CD8-positive, alpha-beta memory T cell (primary cell): ENCODE measurements around the gene SPEF1. TPM values are rescaled to one million over a fixed set of nuclear protein-coding genes. Genes with fewer than 3 reads are reported as not detected.

Source experiments
- CTCF ChIA-PET: fragments of 350-600 bp; sonication (Branson Sonifier 250); formaldehyde crosslinking; loops from one replicate; lab custom pipeline; 2021; ENCODE audit warnings: antibody characterized with exemption; lab: Charles Lee
- POLR2A ChIA-PET: fragments of 350-600 bp; sonication (Branson Sonifier 250); formaldehyde crosslinking; loops from one replicate; lab custom pipeline; 2021; ENCODE audit warnings: antibody characterized with exemption; lab: Charles Lee
- DNase-seq, 5 donors: peaks; one replicate each; pipeline versions ENCODE4 v3.0.0 to v3.0.0-alpha.2; 2020 to 2022; ENCODE audit warnings: mixed read lengths in 1 of 5
- H3K27ac ChIP-seq: one replicate; pipeline ENCODE4 v1.7.0; 2013; ENCODE audit warnings: low read depth, mild to moderate bottlenecking, low read length, moderate library complexity
- H3K27me3 ChIP-seq: 2 replicates; pipeline ENCODE4 v1.7.0; 2013; ENCODE audit warnings: low read length, mild to moderate bottlenecking; ENCODE audit not compliant: insufficient read depth, poor library complexity, severe bottlenecking
- H3K36me3 ChIP-seq: 2 replicates; pipeline ENCODE4 v1.7.0; 2013; ENCODE audit warnings: mild to moderate bottlenecking, low read length, moderate library complexity; ENCODE audit not compliant: insufficient read depth
- H3K4me1 ChIP-seq: 2 replicates; pipeline ENCODE4 v1.7.0; 2013; ENCODE audit warnings: mild to moderate bottlenecking, low read length, moderate library complexity; ENCODE audit not compliant: insufficient read depth
- H3K4me3 ChIP-seq: 2 replicates; pipeline ENCODE4 v1.7.0; 2013; ENCODE audit warnings: mild to moderate bottlenecking, low read length
- H3K9me3 ChIP-seq: 2 replicates; pipeline ENCODE4 v1.7.0; 2013; ENCODE audit warnings: mild to moderate bottlenecking, low read length
- H3K27ac Mint-ChIP-seq, 8 donors: one replicate each; pipeline ENCODE4 v1.8.0; 2020 to 2021; ENCODE audit warnings: mixed read lengths in 8 of 8, mild to moderate bottlenecking in 6 of 8, inconsistent platforms in 3 of 8, moderate library complexity in 3 of 8
- H3K27me3 Mint-ChIP-seq, 2 donors: one replicate each; pipeline ENCODE4 v1.8.0; 2020 to 2021; ENCODE audit warnings: mixed read lengths in 2 of 2, mild to moderate bottlenecking in 1 of 2, moderate library complexity in 1 of 2
- H3K36me3 Mint-ChIP-seq, 3 donors: one replicate each; pipeline ENCODE4 v1.8.0; 2020 to 2021; ENCODE audit warnings: mixed read lengths in 3 of 3, inconsistent platforms in 1 of 3, mild to moderate bottlenecking in 1 of 3
- H3K4me1 Mint-ChIP-seq, 3 donors: one replicate each; pipeline ENCODE4 v1.8.0; 2020 to 2021; ENCODE audit warnings: mixed read lengths in 3 of 3, inconsistent platforms in 1 of 3, mild to moderate bottlenecking in 1 of 3
- H3K4me3 Mint-ChIP-seq, 7 donors: one replicate each; pipeline ENCODE4 v1.8.0; 2020 to 2021; ENCODE audit warnings: mixed read lengths in 7 of 7, mild to moderate bottlenecking in 6 of 7, moderate library complexity in 4 of 7, inconsistent platforms in 2 of 7
- H3K9me3 Mint-ChIP-seq, 5 donors: one replicate each; pipeline ENCODE4 v1.8.0; 2020 to 2022; ENCODE audit warnings: mixed read lengths in 5 of 5, mild to moderate bottlenecking in 3 of 5, moderate library complexity in 2 of 5, inconsistent platforms in 1 of 5
- polyA plus RNA-seq: library from polyadenylated mRNA; unstranded; fragments of 300-500 nt; fragmentation: Illumina TruSeq; gene quantifications from one replicate; pipeline ENCODE4 v1.2.3, GENCODE V29; 2021
- total RNA-seq, 2 experiments: library from RNA; stranded (reverse); gene quantifications; one replicate each; pipeline ENCODE4 v1.2.3, GENCODE V29; 2021

SPEF1 gene
- total and polyA plus RNA-seq, 3 experiments from 2014 or later: 0.13 to 0.24 TPM; not detected in 1

DNA sequence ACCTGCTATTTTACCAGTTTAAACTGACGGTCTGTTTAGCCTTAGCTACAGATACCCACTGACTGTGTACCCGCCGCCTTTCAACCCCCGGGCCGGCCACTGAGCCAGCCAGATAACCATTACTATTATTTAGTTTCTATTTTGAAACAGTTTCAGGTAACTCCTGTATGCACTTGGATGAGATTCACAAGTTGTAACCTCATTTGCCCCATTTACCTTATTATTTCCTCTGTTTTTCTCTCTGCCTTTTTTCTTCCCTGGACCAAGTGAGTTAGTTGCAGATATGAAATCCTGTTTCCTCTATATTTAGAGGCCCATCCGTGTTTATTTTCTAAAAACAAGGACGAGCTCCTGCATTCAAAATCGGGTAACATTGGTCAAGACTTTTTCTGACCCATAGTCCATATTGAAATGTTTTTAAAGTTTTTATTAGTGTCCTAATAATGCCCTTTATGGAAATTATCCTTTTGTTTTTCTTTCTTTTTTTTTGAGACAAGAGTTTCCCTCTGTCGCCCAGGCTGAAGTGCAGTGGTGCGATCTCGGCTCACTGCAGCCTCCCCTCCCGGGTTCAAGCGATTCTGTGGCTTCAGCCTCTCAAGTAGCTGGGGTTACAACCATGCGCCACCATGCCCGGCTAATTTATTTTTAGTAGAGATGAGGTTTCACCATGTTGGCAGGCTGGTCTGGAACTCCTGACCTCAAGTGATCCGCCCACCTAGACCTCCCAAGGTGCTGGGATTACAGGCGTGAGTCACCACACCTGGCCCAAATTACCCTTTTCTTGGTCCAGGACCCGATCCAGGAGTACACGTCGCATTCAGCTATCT is 39.9 kb upstream of the SPEF1 start:
- H3K4me3 Mint-ChIP-seq: peak overlapping the region; percentile 87 to 97 (median 94)
- H3K9me3 Mint-ChIP-seq: no peaks in the 10 kb centered on the region
- no peaks in the 10 kb centered on the region for H3K27me3 Mint-ChIP-seq
- Histone ChIP-seq H3K4me3 (peak overlapping the region; percentile 82), H3K36me3 (peaks cover 7% of the 10 kb centered on the region), H3K27ac (peak overlapping the region; percentile 94), H3K4me1 (peaks cover 41% of the 10 kb centered on the region), H3K27me3 (no peaks in the 10 kb centered on the region), H3K9me3 (no peaks in the 10 kb centered on the region)
- peaks cover 0 to 40% (median 4%) of the 10 kb centered on the region in 3 donors for H3K36me3 Mint-ChIP-seq
- H3K27ac Mint-ChIP-seq: peak overlapping the region; percentile 96 to 100 (median 97)
- ChIA-PET CTCF (interaction anchor here (0.7 to 18.5 kb wide), 26 partner anchors 10 to 191 kb away, joined by 3 to 262 read pairs (median 5); partner anchors contain the start of genes ADISSP, CDC25B, CENPB and SPEF1), POLR2A (interaction anchor here (0.5 to 4.0 kb wide), 17 partner anchors 9 to 649 kb away, joined by 3 to 37 read pairs (median 6); partner anchors contain the start of genes ADISSP, CDC25B, CENPB and SPEF1)
- H3K4me1 Mint-ChIP-seq: peaks cover 37 to 57% (median 48%) of the 10 kb centered on the region in 3 donors
- DNase-seq: no peak

DNA sequence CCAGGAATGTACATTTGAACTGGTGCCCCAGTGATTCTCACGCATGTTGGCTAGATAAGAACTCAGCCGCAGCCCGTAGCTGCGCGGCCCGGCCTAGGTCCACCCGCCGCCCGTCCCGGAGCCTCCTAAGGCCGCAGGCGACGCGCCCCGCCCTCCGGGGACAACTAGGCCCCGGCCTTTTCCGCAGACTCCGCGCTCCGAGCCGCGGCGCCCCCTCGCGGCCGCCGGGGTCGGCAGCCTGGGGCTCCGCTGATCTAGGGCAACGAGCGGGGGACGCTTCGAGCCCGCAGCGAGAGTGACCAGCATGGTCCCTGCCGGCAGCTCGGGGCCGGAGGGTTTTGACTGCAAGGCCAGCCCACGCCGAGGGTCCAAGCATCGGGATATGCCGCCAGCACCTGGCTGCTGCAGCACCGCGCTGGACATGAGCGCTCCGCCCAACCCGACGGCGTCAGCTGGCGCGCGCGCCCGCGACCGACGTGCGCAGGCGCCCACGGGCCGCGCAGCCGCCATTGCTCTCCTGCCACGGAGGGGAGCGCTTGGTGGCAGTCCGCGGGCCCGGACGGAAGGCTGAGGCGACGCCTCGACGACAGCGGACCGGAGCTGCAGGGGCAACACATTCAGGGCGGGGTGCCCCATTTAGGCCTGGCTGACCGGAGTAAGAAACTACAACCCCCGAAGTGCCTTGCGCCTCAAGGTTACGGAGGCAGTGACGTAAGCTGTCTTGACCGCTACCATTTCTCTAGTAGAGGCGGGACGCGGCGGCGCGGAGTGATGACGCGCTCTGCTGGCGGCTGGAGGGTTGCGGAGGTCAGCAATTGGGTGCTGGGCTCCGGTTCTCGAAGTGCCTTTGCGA is 39.0 kb upstream of the SPEF1 start, which contains the start of gene AP5S1:
TSS of gene AP5S1 (plus strand) at position 500 of the 853 bp plus-strand sequence. CDS start 1,571 bp downstream, outside the sequence.
- Histone ChIP-seq H3K4me1 (peaks cover 49% of the 10 kb centered on the region), H3K27me3 (no peaks in the 10 kb centered on the region), H3K4me3 (peak within 1 kb of the TSS; percentile 82), H3K36me3 (peaks cover 7% of the 10 kb centered on the region), H3K27ac (peak within 1 kb of the TSS; percentile 94), H3K9me3 (no peaks in the 10 kb centered on the region)
- POLR2A ChIA-PET: interaction anchor here (0.5 to 4.0 kb wide), 15 partner anchors 8 to 262 kb away, joined by 3 to 37 read pairs (median 8); partner anchors contain the start of genes ADISSP, CDC25B, CENPB and SPEF1
- Mint-ChIP-seq H3K27ac (peak within 1 kb of the TSS; percentile 96 to 100 (median 97)), H3K9me3 (no peaks in the 10 kb centered on the region), H3K4me3 (peak within 1 kb of the TSS; percentile 87 to 97 (median 94)), H3K36me3 (peaks cover 0 to 36% (median 4%) of the 10 kb centered on the region in 3 donors), H3K4me1 (peaks cover 45 to 65% (median 57%) of the 10 kb centered on the region in 3 donors), H3K27me3 (no peaks in the 10 kb centered on the region)
- DNase-seq: peak; percentile 89 to 94 (median 93)
- CTCF ChIA-PET: interaction anchor here (0.7 to 18.5 kb wide), 27 partner anchors 9 to 192 kb away, joined by 3 to 262 read pairs (median 5); partner anchors contain the start of genes ADISSP, CDC25B, CENPB and SPEF1

DNA sequence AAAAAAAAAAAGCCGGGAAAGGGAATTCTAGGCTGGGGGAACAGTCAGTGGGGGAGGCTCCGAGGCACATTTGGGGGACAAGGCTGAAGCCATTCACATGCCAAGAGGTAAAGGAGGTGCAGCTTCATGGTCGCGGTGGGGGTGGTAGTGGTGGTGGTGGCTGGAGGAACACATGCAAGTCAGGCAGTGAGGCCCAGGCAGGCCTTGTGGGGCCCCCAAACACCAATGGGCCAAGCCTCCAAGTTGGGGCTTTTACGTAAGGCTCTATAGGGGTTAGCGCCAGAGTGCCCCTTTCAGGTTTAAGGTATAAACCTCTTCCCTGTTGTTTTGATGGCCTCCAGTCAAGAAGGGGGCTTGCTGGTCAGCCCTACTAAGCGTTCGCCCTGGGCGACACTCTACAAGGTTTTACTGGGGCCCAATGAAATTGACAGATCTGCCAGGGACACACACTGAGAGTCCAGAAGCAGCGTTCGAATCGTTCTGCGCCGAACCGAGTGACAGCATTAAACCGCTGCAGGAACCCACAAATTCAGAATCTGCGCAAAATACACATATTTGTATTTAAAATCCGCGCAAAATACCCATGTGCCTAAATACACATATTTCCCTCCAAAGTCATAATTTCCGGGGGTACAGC is 38.3 kb upstream of the SPEF1 start:
- ChIA-PET CTCF (interaction anchor here (1.0 to 18.5 kb wide), 13 partner anchors 9 to 113 kb away, joined by 3 to 262 read pairs (median 18); partner anchors contain the start of genes ADISSP, CDC25B, CENPB and SPEF1), POLR2A (interaction anchor here (1.0 to 4.0 kb wide), 9 partner anchors 9 to 52 kb away, joined by 3 to 37 read pairs (median 10); partner anchors contain the start of genes ADISSP, CDC25B, CENPB and SPEF1)
- H3K27ac ChIP-seq: peak overlapping the region; percentile 94
- Mint-ChIP-seq H3K27ac (peak overlapping the region; percentile 87 to 100 (median 90)), H3K27me3 (no peaks in the 10 kb centered on the region), H3K4me3 (peak overlapping the region; percentile 73 to 97 (median 93)), H3K4me1 (peaks cover 52 to 70% (median 63%) of the 10 kb centered on the region in 3 donors), H3K9me3 (no peaks in the 10 kb centered on the region), H3K36me3 (peaks cover 0 to 29% (median 4%) of the 10 kb centered on the region in 3 donors)
- H3K36me3 ChIP-seq: peaks cover 7% of the 10 kb centered on the region
- H3K9me3 ChIP-seq: no peaks in the 10 kb centered on the region
- peak overlapping the region; percentile 82 for H3K4me3 ChIP-seq
- DNase-seq: no peak
- H3K27me3 ChIP-seq: no peaks in the 10 kb centered on the region
- H3K4me1 ChIP-seq: peaks cover 56% of the 10 kb centered on the region

DNA sequence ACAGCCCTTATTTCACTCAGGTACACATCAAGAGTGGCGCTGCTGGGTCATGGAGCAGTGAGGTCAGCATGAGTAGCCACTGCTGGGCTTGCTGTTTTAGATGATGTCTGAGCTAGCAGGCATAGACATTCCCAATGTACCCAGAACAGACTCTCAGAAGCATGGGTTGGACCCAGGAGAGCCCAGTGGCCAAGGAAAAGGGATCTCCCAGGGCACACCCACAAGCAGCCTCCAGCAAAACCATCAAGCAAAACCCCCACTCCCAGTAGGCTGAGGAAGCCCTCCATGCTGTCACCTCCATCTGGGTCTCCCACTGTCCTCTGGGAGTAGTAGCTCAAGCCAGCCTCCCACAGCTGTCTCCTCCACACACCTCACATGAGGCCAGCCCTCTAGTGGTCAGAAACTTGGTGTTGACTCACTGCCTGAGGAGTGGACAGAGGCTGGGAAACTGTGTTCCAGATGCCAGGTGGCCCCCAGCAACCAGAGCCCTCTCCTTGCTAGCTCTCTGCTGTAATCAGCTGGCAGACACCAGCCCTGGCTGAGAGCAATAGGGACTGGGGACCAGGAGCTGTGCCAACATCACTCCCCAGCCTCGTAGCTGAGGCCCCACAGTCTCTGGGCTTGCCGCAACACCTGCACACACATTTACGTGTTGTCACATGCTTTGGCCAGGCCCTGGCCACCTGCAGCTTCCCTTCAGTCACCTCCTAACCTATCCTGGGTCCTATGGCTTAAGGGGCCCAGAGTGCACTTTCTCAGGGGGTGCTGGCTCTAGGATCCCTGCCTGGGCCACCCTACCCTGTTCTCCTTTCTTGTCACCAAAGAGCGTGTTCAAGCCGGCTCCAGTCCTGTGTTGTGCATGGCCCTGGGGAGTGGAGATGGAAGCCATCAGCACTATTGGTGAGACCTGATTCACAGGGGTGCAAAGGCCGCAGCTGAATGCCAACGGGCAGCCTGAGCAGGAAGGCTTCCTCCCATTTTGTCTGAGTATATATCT is 37.2 kb upstream of the SPEF1 start:
- Mint-ChIP-seq H3K4me3 (peak overlapping the region in 6 of 7 donors; percentile 20 to 97 (median 51)), H3K27me3 (no peaks in the 10 kb centered on the region), H3K4me1 (peaks cover 57 to 78% (median 70%) of the 10 kb centered on the region in 3 donors), H3K27ac (peak overlapping the region in 7 of 8 donors; percentile 29 to 100 (median 74)), H3K9me3 (no peaks in the 10 kb centered on the region), H3K36me3 (peaks cover 0 to 18% (median 4%) of the 10 kb centered on the region in 3 donors)
- DNase-seq: no peak
- POLR2A ChIA-PET: interaction anchor here (0.9 to 4.0 kb wide), 3 partner anchors 19 to 32 kb away, joined by 3 to 37 read pairs (median 4); partner anchors contain the start of genes CDC25B and CENPB
- Histone ChIP-seq H3K9me3 (no peaks in the 10 kb centered on the region), H3K27ac (no peak overlapping the region), H3K36me3 (peaks cover 7% of the 10 kb centered on the region), H3K4me1 (peaks cover 62% of the 10 kb centered on the region), H3K27me3 (no peaks in the 10 kb centered on the region), H3K4me3 (no peak overlapping the region)
- CTCF ChIA-PET: interaction anchor here (0.7 to 18.5 kb wide), 9 partner anchors 8 to 95 kb away, joined by 3 to 262 read pairs (median 29); partner anchors contain the start of genes CDC25B, CENPB and SPEF1

DNA sequence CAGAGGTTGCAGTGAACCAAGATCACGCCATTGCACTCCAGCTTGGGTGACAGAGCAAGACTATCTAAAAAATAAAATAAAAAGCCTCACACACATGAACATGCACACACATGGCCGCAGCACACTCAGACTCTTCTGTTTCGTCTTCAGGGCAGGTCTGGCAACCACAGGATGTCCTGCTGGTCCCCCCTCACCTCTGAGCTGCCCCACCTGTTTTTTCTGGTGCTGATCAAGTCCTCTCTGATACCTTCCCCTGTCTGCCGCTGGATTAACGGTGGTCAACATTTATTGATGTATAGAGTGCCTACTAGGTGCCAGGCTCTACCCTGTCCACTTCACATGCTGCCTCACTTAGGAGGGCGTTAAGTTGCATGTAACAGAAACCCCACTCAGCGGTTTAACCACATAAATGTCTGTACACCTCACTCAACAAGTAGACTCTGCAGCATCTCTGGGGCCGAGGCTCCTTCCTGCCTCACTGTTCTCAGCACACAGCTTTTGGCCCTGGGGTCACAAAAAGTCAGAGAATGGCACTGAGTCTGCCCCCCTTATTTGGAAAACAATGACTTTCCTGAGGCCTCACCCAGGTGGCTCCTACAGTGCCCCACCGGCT is 34.6 kb upstream of the SPEF1 start:
- H3K27ac Mint-ChIP-seq: peak overlapping the region; percentile 83 to 100 (median 98)
- Histone ChIP-seq H3K36me3 (no peaks in the 10 kb centered on the region), H3K4me1 (peaks cover 78% of the 10 kb centered on the region), H3K27me3 (no peaks in the 10 kb centered on the region), H3K9me3 (no peaks in the 10 kb centered on the region), H3K27ac (no peak overlapping the region), H3K4me3 (no peak overlapping the region)
- H3K4me3 Mint-ChIP-seq: peak overlapping the region; percentile 70 to 88 (median 83)
- H3K9me3 Mint-ChIP-seq: no peaks in the 10 kb centered on the region
- peaks cover 0 to 8% (median 0%) of the 10 kb centered on the region in 3 donors for H3K36me3 Mint-ChIP-seq
- H3K27me3 Mint-ChIP-seq: no peaks in the 10 kb centered on the region
- peaks cover 72 to 86% (median 85%) of the 10 kb centered on the region in 3 donors for H3K4me1 Mint-ChIP-seq
- ChIA-PET CTCF (interaction anchor here (1.3 to 18.5 kb wide), 5 partner anchors 20 to 47 kb away, joined by 3 to 262 read pairs (median 8); partner anchors contain the start of genes CDC25B, CENPB and SPEF1), POLR2A (interaction anchor here (1.0 to 1.4 kb wide), 4 partner anchors 20 to 48 kb away, joined by 3 to 5 read pairs (median 3); partner anchors contain the start of genes CDC25B and CENPB)
- DNase-seq: peak in 4 of 5 donors; percentile 24 to 72 (median 62)
